Lower leg skin (tissue), 4 donors: ENCODE measurements around the gene ETHE1. TPM values are rescaled to one million over a fixed set of nuclear protein-coding genes. Genes with fewer than 3 reads are reported as not detected.

Source experiments
- DNase-seq, 2 donors: peaks; one replicate each; pipeline ENCODE4 v3.0.0-alpha.2; 2019; ENCODE audit warnings: low spot score in 2 of 2
- H3K4me3 ChIP-seq: fragments of 200-600 bp; sonication (generic); 2 replicates; pipeline ENCODE4 v1.5.1; 2017; ENCODE audit warnings: mild to moderate bottlenecking, low read depth; ENCODE audit not compliant: poor library complexity, severe bottlenecking
- CTCF ChIP-seq, 3 donors: fragments of 450-650 bp; IDR thresholded peaks; one replicate each; pipeline ENCODE4 v1.5.1; 2016; ENCODE audit warnings: antibody characterized with exemption in 3 of 3, mild to moderate bottlenecking in 3 of 3, moderate library complexity in 2 of 3
- POLR2A ChIP-seq, 2 donors: fragments of 450-650 bp; IDR thresholded peaks; one replicate each; pipeline ENCODE4 v1.6.1; 2016 to 2017; ENCODE audit warnings: antibody characterized with exemption in 2 of 2, mild to moderate bottlenecking in 1 of 2, moderate library complexity in 1 of 2
- WGBS, 2 donors: methylation state at CpG; one replicate each; pipeline ENCODE4 v1.1.5; 2018; 5-methylcytosine and 5-hydroxymethylcytosine counted together
- intact Hi-C: fragments of 100-400 bp; cut with DNase I; formaldehyde crosslinking; loops from one replicate; pipeline ENCODE4 v1.15.0; 2023; ENCODE audit warnings: low total_unique reads
- total RNA-seq, 4 donors: library from RNA; depleted of rRNA; stranded (reverse); fragments of >200 nt; gene quantifications; one replicate each; pipeline ENCODE4 v1.1.0, GENCODE V29; 2016

ETHE1 gene
- total RNA-seq, 4 donors from 2014 or later: 63.4 to 79.3 (median 72.8) TPM

GRCh38 chr19:43485951-43486350, 41.0 kb downstream of the ETHE1 start:
- no peak overlapping the region for H3K4me3 ChIP-seq
- intact Hi-C loops: no loop called here
- DNase-seq: no peak
- 72 to 85% methylated on average over 6 of the region's 6 CpGs for WGBS, 2 donors
- no peak for TF ChIP-seq POLR2A (IDR thresholded peaks at IDR 0.05)
- no peak for TF ChIP-seq CTCF (IDR thresholded peaks at IDR 0.05)

- no peak for DNase-seq
- TF ChIP-seq POLR2A (IDR thresholded peaks at IDR 0.05): no peak
- TF ChIP-seq CTCF (IDR thresholded peaks at IDR 0.05): no peak
- no peak overlapping the region for H3K4me3 ChIP-seq
- intact Hi-C loops: no loop called here
- 94 to 95% methylated on average over 6 of the region's 6 CpGs for WGBS, 2 donors
Measured at GRCh38 chr19:43483281-43483680, 43.7 kb downstream of the ETHE1 start.

- DNase-seq: no peak
- H3K4me3 ChIP-seq: no peak overlapping the region
- TF ChIP-seq POLR2A (IDR thresholded peaks at IDR 0.05) (no peak), CTCF (IDR thresholded peaks at IDR 0.05) (no peak)
- 90 to 95% methylated on average over 4 of the region's 4 CpGs for WGBS, 2 donors
- intact Hi-C loops: no loop called here
Measured at GRCh38 chr19:43482193-43482592, 44.8 kb downstream of the ETHE1 start.

- intact Hi-C loops: no loop called here
- TF ChIP-seq CTCF (IDR thresholded peaks at IDR 0.05) (no peak), POLR2A (IDR thresholded peaks at IDR 0.05) (no peak)
- WGBS, 2 donors: 88 to 89% methylated on average over 6 of the region's 6 CpGs
- H3K4me3 ChIP-seq: no peak overlapping the region
- DNase-seq: no peak
Measured at GRCh38 chr19:43481701-43482100, 45.3 kb downstream of the ETHE1 start.

- TF ChIP-seq CTCF (IDR thresholded peaks at IDR 0.05): no peak
- TF ChIP-seq POLR2A (IDR thresholded peaks at IDR 0.05): no peak
- DNase-seq: no peak
- WGBS, 2 donors: 93% methylated on average over 3 of the region's 3 CpGs
- intact Hi-C loops: no loop called here
- no peak overlapping the region for H3K4me3 ChIP-seq
Measured at GRCh38 chr19:43480574-43480973, 46.4 kb downstream of the ETHE1 start.

GRCh38 chr19:43479961-43480561, 46.9 kb downstream of the ETHE1 start:
- WGBS, 2 donors: 93% methylated on average over 4 of the region's 4 CpGs
- TF ChIP-seq POLR2A (IDR thresholded peaks at IDR 0.05) (no peak), CTCF (IDR thresholded peaks at IDR 0.05) (no peak)
- intact Hi-C loops: no loop called here
- no peak overlapping the region for H3K4me3 ChIP-seq
- DNase-seq: no peak
